Parathyroid adenoma (tissue), 2 donors: ENCODE data around the gene C14orf119.

ENCODE experiments used
- H2AFZ ChIP-seq: fragments of 300-600 bp; sonication (generic); one replicate; pipeline ENCODE4 v1.7.0; 2017; ENCODE audit warnings: antibody characterized with exemption, mild to moderate bottlenecking
- H3K27ac ChIP-seq: fragments of 300-600 bp; sonication (generic); one replicate; pipeline ENCODE4 v1.7.0; 2017
- H3K27me3 ChIP-seq: fragments of 300-600 bp; sonication (generic); one replicate; pipeline ENCODE4 v1.7.0; 2017; ENCODE audit warnings: low read length; ENCODE audit not compliant: control insufficient read depth, insufficient read depth
- H3K36me3 ChIP-seq: fragments of 300-600 bp; sonication (generic); one replicate; pipeline ENCODE4 v1.7.0; 2017; ENCODE audit warnings: low read length; ENCODE audit not compliant: control insufficient read depth, insufficient read depth
- H3K4me1 ChIP-seq: fragments of 300-600 bp; sonication (generic); one replicate; pipeline ENCODE4 v1.7.0; 2017; ENCODE audit warnings: control low read depth
- H3K4me2 ChIP-seq: fragments of 300-600 bp; sonication (generic); one replicate; pipeline ENCODE4 v1.7.0; 2017; ENCODE audit warnings: low read length
- H3K4me3 ChIP-seq: fragments of 300-600 bp; sonication (generic); one replicate; pipeline ENCODE4 v1.7.0; 2017; ENCODE audit warnings: low read depth, low read length
- H3K79me2 ChIP-seq: fragments of 300-600 bp; sonication (generic); one replicate; pipeline ENCODE4 v1.7.0; 2017; ENCODE audit warnings: control low read depth
- H3K9ac ChIP-seq: fragments of 300-600 bp; sonication (generic); one replicate; pipeline ENCODE4 v1.7.0; 2017; ENCODE audit warnings: mild to moderate bottlenecking
- H3K9me3 ChIP-seq: fragments of 300-600 bp; sonication (generic); one replicate; pipeline ENCODE4 v1.7.0; 2017; ENCODE audit warnings: low read length; ENCODE audit not compliant: control insufficient read depth
- CTCF ChIP-seq: fragments of 300-600 bp; sonication (generic); IDR thresholded peaks from one replicate; pipeline ENCODE4 v1.7.0; 2017; ENCODE audit warnings: antibody characterized with exemption, mild to moderate bottlenecking
- donor health status: primary hyperparathyroidism.

C14orf119 gene

DNA sequence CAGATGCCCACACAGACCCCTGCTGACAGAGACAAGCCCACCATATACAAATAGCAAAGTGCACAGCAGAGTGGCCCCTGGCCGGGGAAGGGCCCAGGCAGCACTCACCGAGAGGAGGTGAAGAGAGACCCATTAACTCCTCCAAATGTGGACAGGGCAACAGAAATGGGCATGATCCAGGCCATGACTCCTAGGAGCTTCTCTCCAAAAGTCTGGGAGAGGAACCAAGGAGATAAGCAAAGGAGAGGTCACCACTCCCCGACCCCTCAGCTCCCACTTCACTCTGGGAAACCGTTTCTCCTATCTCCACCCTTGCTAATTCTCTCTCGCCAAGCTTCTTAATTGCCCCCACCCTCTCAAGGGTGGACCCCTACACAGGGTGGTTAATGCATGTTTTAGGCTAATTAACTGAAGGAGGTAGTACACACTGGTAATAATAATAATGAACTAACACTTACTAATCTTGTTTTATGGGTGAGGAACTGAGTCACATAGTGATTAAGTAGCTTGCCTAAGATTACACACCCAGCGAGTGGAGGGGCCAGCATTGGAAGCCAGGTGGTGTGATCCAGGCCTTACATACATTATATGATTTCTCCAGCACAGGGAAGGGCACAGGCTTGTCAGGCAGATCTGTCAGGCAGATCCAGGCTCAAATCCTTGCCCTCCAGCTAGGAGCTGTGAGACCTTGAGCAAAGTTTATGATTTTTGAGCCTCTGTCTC, 42.7 kb downstream of the C14orf119 start:
- no peak for TF ChIP-seq CTCF
- H3K4me3 ChIP-seq = no peak overlapping the region
- no peaks in the 10 kb centered on the region for H3K27me3 ChIP-seq
- no peak overlapping the region for H3K9ac ChIP-seq
- H3K9me3 ChIP-seq = no peaks in the 10 kb centered on the region
- no peaks in the 10 kb centered on the region for H3K36me3 ChIP-seq
- peaks cover 11% of the 10 kb centered on the region for H3K79me2 ChIP-seq
- no peak overlapping the region for H3K4me2 ChIP-seq
- peaks cover 26% of the 10 kb centered on the region for H3K4me1 ChIP-seq
- no peak overlapping the region for H2AFZ ChIP-seq
- H3K27ac ChIP-seq = peak overlapping the region; percentile 60

- H3K4me3 ChIP-seq = no peak overlapping the region
- no peak for TF ChIP-seq CTCF
- peaks cover 26% of the 10 kb centered on the region for H3K4me1 ChIP-seq
- H3K9ac ChIP-seq = no peak overlapping the region
- no peaks in the 10 kb centered on the region for H3K9me3 ChIP-seq
- H3K27ac ChIP-seq = no peak overlapping the region
- peaks cover 11% of the 10 kb centered on the region for H3K79me2 ChIP-seq
- no peaks in the 10 kb centered on the region for H3K36me3 ChIP-seq
- H2AFZ ChIP-seq = no peak overlapping the region
- no peaks in the 10 kb centered on the region for H3K27me3 ChIP-seq
- no peak overlapping the region for H3K4me2 ChIP-seq
Observed at GRCh38 chr14:23139874-23140273, 44.6 kb downstream of the C14orf119 start.

- no peaks in the 10 kb centered on the region for H3K36me3 ChIP-seq
- peaks cover 26% of the 10 kb centered on the region for H3K4me1 ChIP-seq
Observed at GRCh38 chr14:23140371-23140770, 45.1 kb downstream of the C14orf119 start.

DNA sequence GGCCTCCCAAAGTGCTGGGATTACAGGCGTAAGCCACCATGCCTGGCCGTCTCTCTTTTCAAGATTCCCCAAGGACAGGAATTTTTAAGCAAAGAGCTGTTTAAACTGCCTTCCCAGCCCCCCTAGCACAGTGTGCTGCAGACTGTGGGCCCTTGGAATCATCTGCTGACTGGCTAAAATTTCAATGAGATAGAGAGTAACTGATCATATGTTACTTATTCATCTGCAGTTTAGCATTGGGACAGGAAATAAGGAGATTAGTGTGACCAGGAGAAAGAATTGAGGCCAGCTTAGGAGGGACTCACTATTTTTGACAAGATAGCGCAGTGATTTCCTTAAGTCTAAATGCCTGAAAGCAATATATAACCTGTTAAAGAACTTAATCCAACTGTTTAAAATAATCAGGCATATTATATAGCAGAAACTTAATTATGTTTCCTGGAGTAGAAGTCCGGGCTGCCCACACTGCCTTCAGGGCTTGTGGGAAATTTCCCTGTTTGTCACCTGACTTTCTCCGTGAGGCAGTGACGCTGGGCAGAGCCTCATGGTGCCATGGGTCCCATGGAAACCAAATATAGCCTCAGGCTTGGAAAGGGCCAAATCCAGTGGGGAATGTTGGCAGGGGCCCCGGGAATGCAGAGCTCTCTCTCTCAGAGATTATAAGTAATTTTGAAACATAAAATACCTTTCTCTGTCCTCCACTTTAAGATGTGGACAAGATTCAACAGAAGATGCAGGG, 46.6 kb downstream of the C14orf119 start:
- Histone ChIP-seq H3K27ac (peak overlapping the region; percentile 70), H3K4me2 (no peak overlapping the region), H3K9me3 (no peaks in the 10 kb centered on the region), H3K4me1 (peaks cover 38% of the 10 kb centered on the region), H3K36me3 (no peaks in the 10 kb centered on the region), H3K79me2 (peaks cover 16% of the 10 kb centered on the region), H2AFZ (no peak overlapping the region), H3K4me3 (no peak overlapping the region), H3K9ac (no peak overlapping the region), H3K27me3 (no peaks in the 10 kb centered on the region)
- TF ChIP-seq CTCF = no peak

More at GRCh38 chr14:23140371-23140770, 45.1 kb downstream of the C14orf119 start:
- no peak for TF ChIP-seq CTCF
- no peak overlapping the region for H2AFZ ChIP-seq
- no peak overlapping the region for H3K4me3 ChIP-seq
- no peaks in the 10 kb centered on the region for H3K27me3 ChIP-seq
- H3K9me3 ChIP-seq = no peaks in the 10 kb centered on the region
- H3K27ac ChIP-seq = peak overlapping the region; percentile 40
- peaks cover 11% of the 10 kb centered on the region for H3K79me2 ChIP-seq
- H3K9ac ChIP-seq = no peak overlapping the region
- no peak overlapping the region for H3K4me2 ChIP-seq
